A549 (cell line): ENCODE data around the gene RNF213. TPM values are rescaled to one million over a fixed set of nuclear protein-coding genes. Genes with fewer than 3 reads are reported as not detected.
A peak's percentile ranks its signal among the peaks of the same experiment; 100 is the strongest.
"Not testable (repeated sequence)": the region's sequence is repeated elsewhere in the genome, so short reads cannot be mapped to it uniquely, and the experiment has no call there.

Source experiments
- ATAC-seq, 2 experiments: fragments of 200-7000 bp in 1 of 2; fragments of >200 bp in 1 of 2; cut with Nextera tagmentation in 1 of 2; cut with Tn5 transposase in 1 of 2; 3 replicates each; pipeline versions ENCODE4 v1.8.0 to v1.9.1; 2018 to 2020; ENCODE audit warnings: mild to moderate bottlenecking in 1 of 2, moderate library complexity in 1 of 2
- CTCF ChIA-PET: fragments of 300-600 bp; sonication (Branson Sonifier 250); formaldehyde crosslinking; extraction: SDS; loops from one replicate; lab custom pipeline; 2021; ENCODE audit warnings: antibody characterized with exemption, inconsistent platforms; lab: Yijun Ruan, JAX
- POLR2A ChIA-PET: fragments of 350-600 bp; formaldehyde crosslinking; extraction: SDS; loops from one replicate; lab custom pipeline; 2021; ENCODE audit warnings: antibody characterized with exemption, inconsistent platforms; lab: Yijun Ruan, JAX
- DNase-seq, 2 experiments: peaks; one replicate each; pipeline versions ENCODE4 v3.0.0 to v3.0.0-alpha.2; 2011 to 2016; ENCODE audit warnings: low read depth in 1 of 2, low spot score in 1 of 2
- FAIRE-seq: peaks from 2 replicates; lab custom pipeline; 2011; peaks lifted over from hg19 to GRCh38; lab: Jason Lieb, UNC
- H3K27ac ChIP-seq, 2 experiments: fragments of >200 bp; sonication (Bioruptor Twin); formaldehyde crosslinking; 3 replicates each; pipeline ENCODE4 v1.5.1; 2016 to 2017
- H3K4me1 ChIP-seq: fragments of >200 bp; sonication (Bioruptor Twin); formaldehyde crosslinking; 3 replicates; pipeline ENCODE4 v1.6.1; 2016
- H3K4me2 ChIP-seq: fragments of >200 bp; sonication (Bioruptor Twin); formaldehyde crosslinking; 3 replicates; pipeline ENCODE4 v1.6.1; 2016
- H3K4me3 ChIP-seq: fragments of >200 bp; sonication (Bioruptor Twin); formaldehyde crosslinking; 3 replicates; pipeline ENCODE4 v1.5.1; 2016
- H3K9me3 ChIP-seq: fragments of >200 bp; sonication (Bioruptor Twin); formaldehyde crosslinking; 3 replicates; pipeline ENCODE4 v1.6.1; 2016
- BCL3 ChIP-seq: fragments of >200 bp; sonication (Bioruptor Twin); formaldehyde crosslinking; IDR thresholded peaks from 3 replicates; pipeline ENCODE4 v1.6.1; 2016
- CHD2 ChIP-seq: fragments of 150-350 bp; IDR thresholded peaks from 2 replicates; pipeline ENCODE4 v1.6.1; 2014; ENCODE audit warnings: low read length; ENCODE audit not compliant: partially characterized antibody
- EP300 ChIP-seq, 2 experiments: fragments of >200 bp; sonication (Bioruptor Twin); formaldehyde crosslinking; IDR thresholded peaks; 2 replicates in 1 of 2; 3 replicates in 1 of 2; pipeline ENCODE4 v1.6.1; 2016 to 2017
- FOSB ChIP-seq: fragments of 250-450 bp; sonication (Bioruptor Pico); IDR thresholded peaks from 2 replicates; pipeline ENCODE4 v1.5.0; 2020; ENCODE audit warnings: mild to moderate bottlenecking, moderate library complexity
- HDAC2 ChIP-seq: fragments of 200-600 bp; sonication (generic); IDR thresholded peaks from 2 replicates; pipeline ENCODE4 v1.6.1; 2016
- MAX ChIP-seq: IDR thresholded peaks from 2 replicates; pipeline ENCODE4 v1.6.1; 2012
- MAZ ChIP-seq: fragments of 150-350 bp; IDR thresholded peaks from 2 replicates; pipeline ENCODE4 v1.6.1; 2014; ENCODE audit warnings: antibody characterized with exemption, low read depth, low read length, borderline replicate concordance
- MYC ChIP-seq: IDR thresholded peaks from 2 replicates; pipeline ENCODE4 v1.6.1; 2012; ENCODE audit warnings: mild to moderate bottlenecking, inconsistent platforms, low read length, improper control_type of control experiment, borderline replicate concordance
- NFE2L2 ChIP-seq: fragments of 150-350 bp; conservative IDR thresholded peaks from 2 replicates; pipeline ENCODE4 v1.6.1; 2014; ENCODE audit warnings: low read length
- POLR2A ChIP-seq: IDR thresholded peaks from 2 replicates; pipeline ENCODE4 v1.6.1; 2012; ENCODE audit warnings: mild to moderate bottlenecking, low read length
- POLR2AphosphoS2 ChIP-seq: conservative IDR thresholded peaks from 2 replicates; pipeline ENCODE4 v1.6.1; 2012; ENCODE audit warnings: low read length, improper control_type of control experiment, inconsistent platforms
- RCOR1 ChIP-seq: fragments of 150-350 bp; IDR thresholded peaks from 2 replicates; pipeline ENCODE4 v1.6.1; 2014; ENCODE audit warnings: antibody characterized with exemption, low read length, low read depth
- RFX5 ChIP-seq: fragments of 450-650 bp; IDR thresholded peaks from 2 replicates; pipeline ENCODE4 v1.7.1; 2014; ENCODE audit warnings: antibody characterized with exemption, mild to moderate bottlenecking, moderate library complexity
- SMC3 ChIP-seq: fragments of >200 bp; sonication (Bioruptor Twin); formaldehyde crosslinking; IDR thresholded peaks from 3 replicates; pipeline ENCODE4 v1.6.1; 2018; ENCODE audit warnings: inconsistent platforms
- SREBF2 ChIP-seq: fragments of 450-650 bp; IDR thresholded peaks from 2 replicates; pipeline ENCODE4 v1.6.1; 2014; ENCODE audit warnings: mild to moderate bottlenecking, moderate library complexity
- ZC3H11A ChIP-seq: fragments of 450-650 bp; IDR thresholded peaks from 2 replicates; pipeline ENCODE4 v1.6.1; 2014; ENCODE audit warnings: antibody characterized with exemption, mild to moderate bottlenecking
- WGBS: methylation state at CpG from one replicate; pipeline ENCODE4 v1.1.6; 2017; ENCODE audit errors: missing lambda C conversion rate; 5-methylcytosine and 5-hydroxymethylcytosine counted together
- polyA plus RNA-seq, 4 experiments: library from polyadenylated mRNA; depleted of rRNA in 3 of 4; stranded (reverse); fragments of >200 nt; fragmentation: RNase III in 1 of 4; extraction: RNeasy Plus Mini Kit Qiagen cat#74134 plus additional on column Dnase treatment in 1 of 4; gene quantifications; 2 replicates in 3 of 4; 3 replicates in 1 of 4; pipeline ENCODE4 v1.2.3, GENCODE V29; 2011 to 2017
- TF ChIP-seq, protein P1 (sequence below): fragments of >200 bp; sonication (Bioruptor Twin); formaldehyde crosslinking; IDR thresholded peaks from 2 replicates; pipeline ENCODE4 v1.6.1; 2016
- TF ChIP-seq, protein P2 (sequence below): fragments of >200 bp; sonication (Bioruptor Twin); formaldehyde crosslinking; IDR thresholded peaks from 3 replicates; pipeline ENCODE4 v1.5.1; 2016
- TF ChIP-seq, protein P3 (sequence below): fragments of 250-450 bp; sonication (Bioruptor Pico); IDR thresholded peaks from 2 replicates; pipeline ENCODE4 v1.5.0; 2021; ENCODE audit warnings: mild to moderate bottlenecking, moderate library complexity, borderline replicate concordance
- TF ChIP-seq, protein P4 (sequence below): IDR thresholded peaks from 2 replicates; pipeline ENCODE4 v1.6.1; 2012; ENCODE audit warnings: low read depth, borderline replicate concordance

Gene RNF213
- polyA plus RNA-seq, 2 of the 4 experiments (the other 2 are of a cell fraction), result 59.1 to 127 TPM

DNA sequence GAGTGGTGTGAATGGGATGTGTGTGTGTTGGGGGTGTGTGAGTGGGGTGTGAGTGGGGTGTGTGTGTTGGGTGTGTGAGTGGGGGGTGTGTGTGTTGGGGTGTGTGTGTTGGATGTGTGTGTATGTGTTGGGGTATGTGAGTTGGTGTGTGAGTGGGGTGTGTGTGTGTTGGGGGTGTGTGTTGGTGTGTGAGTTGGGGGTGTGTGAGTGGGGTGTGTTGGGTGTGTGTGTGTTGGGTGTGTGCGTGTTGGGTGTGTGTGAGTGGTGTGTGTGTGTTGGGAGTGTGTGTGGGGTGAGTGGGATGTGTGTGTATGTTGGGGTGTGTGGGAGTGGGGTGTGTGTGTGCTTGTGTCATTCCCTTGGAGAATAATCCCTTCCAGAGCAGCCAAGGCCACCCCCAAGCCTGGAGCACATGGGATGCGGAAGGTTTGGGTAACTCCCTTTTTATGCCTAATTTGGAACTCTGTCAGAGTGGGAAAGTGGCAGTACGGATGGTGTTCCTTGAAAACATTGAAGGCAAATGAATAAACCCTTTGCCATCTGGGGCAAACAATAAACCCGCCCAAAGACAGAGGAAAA is 14.3 kb downstream of the RNF213 start:
- CTCF ChIA-PET, result interaction anchor here (0.6 to 1.9 kb wide), 2 partner anchors 173 to 633 kb away, joined by 3 to 5 read pairs; partner anchors contain the start of gene GAA
- FAIRE-seq (no peak), ATAC-seq (no peak), DNase-seq (no peak)
- POLR2A ChIA-PET, result interaction anchor here (1.2 to 1.5 kb wide), 2 partner anchors 9 to 10 kb away, joined by 3 to 4 read pairs; no protein-coding TSS in a partner anchor
- TF ChIP-seq SMC3 (no peak), BCL3 (no peak)
- H3K9me3 ChIP-seq, result 0 out of 3 replicates have a peak, but pooled peaks cover 2% of the 10 kb centered on the region
- no peak overlapping the region for H3K27ac ChIP-seq
- peaks cover 3% of the 10 kb centered on the region; the same call in 1 of the 3 replicates for H3K4me1 ChIP-seq
- WGBS, result 89% methylated on average over 4 of the region's 4 CpGs
- H3K4me3 ChIP-seq, result no peak overlapping the region
- H3K4me2 ChIP-seq, result no peak overlapping the region

GRCh38 chr17:80275857-80276256 is 15.2 kb downstream of the RNF213 start:
- POLR2A ChIA-PET, H3K27ac ChIP-seq, H3K4me3 ChIP-seq, CTCF ChIA-PET, DNase-seq, FAIRE-seq, H3K4me2 ChIP-seq: not testable (repeated sequence)
- 95% methylated on average over 8 of the region's 8 CpGs for WGBS
- peak; percentile 100 for TF ChIP-seq ZC3H11A
- TF ChIP-seq, all 56 proteins: peak for 1; not testable (repeated sequence) for 55
- H3K4me1 ChIP-seq, H3K9me3 ChIP-seq, ATAC-seq: not testable (repeated sequence)

- DNase-seq (no peak), FAIRE-seq (no peak)
- TF ChIP-seq, protein P1, sequence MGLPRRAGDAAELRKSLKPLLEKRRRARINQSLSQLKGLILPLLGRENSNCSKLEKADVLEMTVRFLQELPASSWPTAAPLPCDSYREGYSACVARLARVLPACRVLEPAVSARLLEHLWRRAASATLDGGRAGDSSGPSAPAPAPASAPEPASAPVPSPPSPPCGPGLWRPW, result no peak
- no peak for TF ChIP-seq RCOR1
- no peak for TF ChIP-seq NFE2L2
- TF ChIP-seq, protein P2, sequence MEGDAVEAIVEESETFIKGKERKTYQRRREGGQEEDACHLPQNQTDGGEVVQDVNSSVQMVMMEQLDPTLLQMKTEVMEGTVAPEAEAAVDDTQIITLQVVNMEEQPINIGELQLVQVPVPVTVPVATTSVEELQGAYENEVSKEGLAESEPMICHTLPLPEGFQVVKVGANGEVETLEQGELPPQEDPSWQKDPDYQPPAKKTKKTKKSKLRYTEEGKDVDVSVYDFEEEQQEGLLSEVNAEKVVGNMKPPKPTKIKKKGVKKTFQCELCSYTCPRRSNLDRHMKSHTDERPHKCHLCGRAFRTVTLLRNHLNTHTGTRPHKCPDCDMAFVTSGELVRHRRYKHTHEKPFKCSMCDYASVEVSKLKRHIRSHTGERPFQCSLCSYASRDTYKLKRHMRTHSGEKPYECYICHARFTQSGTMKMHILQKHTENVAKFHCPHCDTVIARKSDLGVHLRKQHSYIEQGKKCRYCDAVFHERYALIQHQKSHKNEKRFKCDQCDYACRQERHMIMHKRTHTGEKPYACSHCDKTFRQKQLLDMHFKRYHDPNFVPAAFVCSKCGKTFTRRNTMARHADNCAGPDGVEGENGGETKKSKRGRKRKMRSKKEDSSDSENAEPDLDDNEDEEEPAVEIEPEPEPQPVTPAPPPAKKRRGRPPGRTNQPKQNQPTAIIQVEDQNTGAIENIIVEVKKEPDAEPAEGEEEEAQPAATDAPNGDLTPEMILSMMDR, result no peak
- no peak for TF ChIP-seq CHD2
- TF ChIP-seq POLR2A, result no peak
- no peak for TF ChIP-seq SMC3
- TF ChIP-seq RFX5, result no peak
- no peak for TF ChIP-seq EP300 (IDR thresholded peaks at IDR 0.05)
- no peak for TF ChIP-seq MYC
- TF ChIP-seq, protein P3, sequence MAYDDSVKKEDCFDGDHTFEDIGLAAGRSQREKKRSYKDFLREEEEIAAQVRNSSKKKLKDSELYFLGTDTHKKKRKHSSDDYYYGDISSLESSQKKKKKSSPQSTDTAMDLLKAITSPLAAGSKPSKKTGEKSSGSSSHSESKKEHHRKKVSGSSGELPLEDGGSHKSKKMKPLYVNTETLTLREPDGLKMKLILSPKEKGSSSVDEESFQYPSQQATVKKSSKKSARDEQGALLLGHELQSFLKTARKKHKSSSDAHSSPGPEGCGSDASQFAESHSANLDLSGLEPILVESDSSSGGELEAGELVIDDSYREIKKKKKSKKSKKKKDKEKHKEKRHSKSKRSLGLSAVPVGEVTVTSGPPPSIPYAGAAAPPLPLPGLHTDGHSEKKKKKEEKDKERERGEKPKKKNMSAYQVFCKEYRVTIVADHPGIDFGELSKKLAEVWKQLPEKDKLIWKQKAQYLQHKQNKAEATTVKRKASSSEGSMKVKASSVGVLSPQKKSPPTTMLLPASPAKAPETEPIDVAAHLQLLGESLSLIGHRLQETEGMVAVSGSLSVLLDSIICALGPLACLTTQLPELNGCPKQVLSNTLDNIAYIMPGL (CRISPR knock-in tag), result no peak
- TF ChIP-seq, protein P4, sequence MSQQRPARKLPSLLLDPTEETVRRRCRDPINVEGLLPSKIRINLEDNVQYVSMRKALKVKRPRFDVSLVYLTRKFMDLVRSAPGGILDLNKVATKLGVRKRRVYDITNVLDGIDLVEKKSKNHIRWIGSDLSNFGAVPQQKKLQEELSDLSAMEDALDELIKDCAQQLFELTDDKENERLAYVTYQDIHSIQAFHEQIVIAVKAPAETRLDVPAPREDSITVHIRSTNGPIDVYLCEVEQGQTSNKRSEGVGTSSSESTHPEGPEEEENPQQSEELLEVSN, result no peak
- TF ChIP-seq FOSB (CRISPR knock-in tag), result no peak
- TF ChIP-seq MAX, result no peak
- TF ChIP-seq MAZ, result no peak
- TF ChIP-seq POLR2AphosphoS2, result no peak; the same call in 1 of the 2 replicates
- TF ChIP-seq HDAC2, result no peak
- no peak for TF ChIP-seq SREBF2
- TF ChIP-seq, all 56 proteins: peak for 0
- no peak overlapping the region for H3K4me2 ChIP-seq
- WGBS, result 85% methylated on average over 31 of the region's 34 CpGs
- H3K4me3 ChIP-seq, result no peak overlapping the region
- peak overlapping the region in 1 of 2 experiments; percentile 55; a peak in 3 of 6 replicates for H3K27ac ChIP-seq
- H3K9me3 ChIP-seq, result no peaks in the 10 kb centered on the region
- CTCF ChIA-PET, result interaction anchor here (1.2 to 2.0 kb wide), 3 partner anchors 9 to 177 kb away, joined by 5 to 9 read pairs (median 6); partner anchors contain the start of gene GAA
- ATAC-seq, result peak; percentile 37 to 50
- H3K4me1 ChIP-seq, result peaks cover 3% of the 10 kb centered on the region; the same call in 1 of the 3 replicates
- POLR2A ChIA-PET, result interaction anchor here (1.5 kb wide), 1 partner anchor 17 kb away, joined by 6 read pairs; the partner anchor contains the start of gene RNF213
Measured at GRCh38 chr17:80277751-80278671, 17.4 kb downstream of the RNF213 start.
